AG09309 (cell line): Measurements from ENCODE around the gene CPD.

Experiments used
- DNase-seq: peaks from one replicate; pipeline ENCODE4 v3.0.0-alpha.2; 2010; ENCODE audit warnings: low read depth
- H3K4me3 ChIP-seq: 2 replicates; pipeline ENCODE4 v1.5.1; 2011; ENCODE audit warnings: mild to moderate bottlenecking, low read depth, low read length, moderate library complexity; ENCODE audit not compliant: control insufficient read depth
- CTCF ChIP-seq: IDR thresholded peaks from 2 replicates; pipeline ENCODE4 v1.5.1; 2011; ENCODE audit warnings: mild to moderate bottlenecking, low read depth, low read length, inconsistent platforms; ENCODE audit not compliant: insufficient read depth, control insufficient read depth; ENCODE audit errors: missing control alignments

Gene CPD

DNA sequence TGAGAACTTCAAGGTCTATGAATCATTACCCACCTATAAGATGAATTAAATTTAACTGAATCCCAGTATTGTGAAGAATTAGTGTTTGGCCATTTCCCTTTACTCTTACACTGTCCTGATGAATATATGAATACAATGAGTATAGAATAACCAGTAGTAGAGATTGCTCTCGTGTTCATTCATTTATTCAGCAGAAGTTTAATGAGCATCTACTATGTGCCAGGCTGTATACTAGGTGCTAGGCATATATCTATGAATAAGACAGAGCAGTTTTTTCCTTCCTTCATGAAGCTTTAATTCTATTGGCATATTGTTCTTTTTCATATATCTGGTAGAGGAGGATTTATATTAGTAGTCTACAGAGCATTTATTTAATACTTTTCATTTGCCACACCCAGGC lies 104.4 kb downstream of the CPD start:
- no peak overlapping the region for H3K4me3 ChIP-seq
- no peak for TF ChIP-seq CTCF
- no peak for DNase-seq

DNA sequence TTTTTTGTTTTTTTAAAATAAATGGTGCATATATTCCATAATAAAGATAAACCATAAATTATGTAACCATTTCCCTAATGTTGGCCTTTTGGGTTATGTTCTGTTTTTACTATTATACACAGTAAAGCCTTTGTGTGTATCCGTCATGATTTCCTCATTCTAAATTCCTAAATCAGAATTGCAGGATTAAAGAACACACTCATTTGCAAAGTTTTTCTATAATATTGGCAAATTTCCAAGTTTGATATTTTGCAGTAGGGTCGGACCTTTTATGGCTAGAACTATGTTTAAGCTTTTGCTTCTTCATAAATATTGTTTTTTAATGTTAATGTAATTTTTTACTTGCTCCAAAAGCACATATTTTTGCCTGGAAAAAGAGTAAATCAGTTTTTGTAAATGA lies 115.1 kb downstream of the CPD start:
- TF ChIP-seq CTCF: no peak
- no peak overlapping the region for H3K4me3 ChIP-seq
- DNase-seq: no peak

GRCh38 chr17:30495586-30495985 lies 116.9 kb downstream of the CPD start:
- no peak for DNase-seq
- no peak overlapping the region for H3K4me3 ChIP-seq
- no peak for TF ChIP-seq CTCF

DNA sequence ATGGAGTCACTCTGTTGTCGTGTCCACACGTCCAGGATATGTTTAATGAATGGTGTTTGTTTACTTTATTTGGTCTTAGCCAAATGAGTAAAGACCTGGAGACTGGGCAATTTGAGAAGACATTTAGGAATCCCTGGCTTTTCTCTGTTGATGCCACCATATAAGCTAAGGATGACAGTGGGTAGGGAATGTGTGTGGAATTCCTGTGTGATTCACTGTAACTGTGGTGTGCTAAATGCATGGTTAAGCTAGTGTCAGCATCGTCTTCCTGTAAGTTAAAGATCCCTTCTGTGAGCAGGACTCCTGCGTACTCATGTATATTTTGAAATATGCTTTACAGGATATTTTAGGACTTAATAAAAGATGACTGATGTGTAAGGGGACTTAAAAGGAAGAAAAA lies 124.8 kb downstream of the CPD start:
- no peak for TF ChIP-seq CTCF
- DNase-seq: no peak
- H3K4me3 ChIP-seq: no peak overlapping the region

DNA sequence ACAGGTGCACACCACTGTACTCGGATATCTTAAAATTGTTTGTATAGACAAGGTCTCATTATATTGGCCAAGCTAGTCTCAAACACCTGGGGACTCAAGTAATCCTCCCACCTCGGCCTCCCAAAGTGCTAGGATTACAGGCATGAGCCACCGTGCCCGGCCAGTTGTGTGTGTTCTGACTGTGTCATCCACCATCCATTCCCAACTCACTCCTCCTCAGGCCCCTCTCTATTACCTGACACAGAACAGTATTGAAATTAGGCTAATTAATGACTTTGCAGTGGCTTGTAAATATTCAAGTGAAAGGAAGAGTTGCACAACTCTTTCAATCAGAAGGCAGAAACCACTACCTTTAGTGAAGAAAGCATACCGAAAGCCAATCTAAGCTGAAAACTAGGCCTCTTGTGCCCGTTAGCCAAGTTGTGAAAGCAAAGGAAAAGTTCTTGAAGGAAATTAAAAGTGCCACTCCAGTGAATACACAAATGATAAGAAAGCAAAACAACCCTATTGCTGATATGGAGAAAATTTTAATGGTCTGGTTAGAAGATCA lies 127.2 kb downstream of the CPD start:
- H3K4me3 ChIP-seq: no peak overlapping the region
- DNase-seq: no peak
- TF ChIP-seq CTCF: no peak

GRCh38 chr17:30506481-30506880 lies 127.8 kb downstream of the CPD start:
- no peak for DNase-seq
- no peak overlapping the region for H3K4me3 ChIP-seq
- no peak for TF ChIP-seq CTCF

DNA sequence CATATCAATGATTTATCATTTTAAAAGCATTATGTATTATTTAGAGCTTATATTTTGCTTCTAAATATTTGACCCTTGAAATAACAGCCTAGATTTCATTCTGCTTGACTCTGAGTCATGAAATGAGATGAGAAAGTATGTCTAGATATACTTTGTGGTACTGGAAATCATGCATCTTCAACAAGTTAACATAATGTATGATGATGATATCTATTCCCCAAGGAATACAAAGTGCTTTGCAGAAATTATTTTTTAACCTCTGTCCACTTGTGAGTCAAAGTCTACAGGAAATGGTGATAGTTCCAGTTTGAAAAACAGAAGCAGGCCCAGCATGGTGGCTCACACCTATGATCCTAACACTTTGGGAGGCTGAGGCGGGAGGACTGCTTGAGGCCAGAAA lies 134.6 kb downstream of the CPD start:
- H3K4me3 ChIP-seq: no peak overlapping the region
- TF ChIP-seq CTCF: no peak
- no peak for DNase-seq
